Activated CD4-positive, alpha-beta memory T cell treated with anti-CD3 and anti-CD28 coated beads for 36 hours (primary cell): Measurements from ENCODE around the gene ATG5. TPM values are rescaled to one million over a fixed set of nuclear protein-coding genes. Genes with fewer than 3 reads are reported as not detected.
"Not testable (repeated sequence)": the region's sequence is repeated elsewhere in the genome, so short reads cannot be mapped to it uniquely, and the experiment has no call there.

Source experiments
- CTCF ChIA-PET: fragments of 350-600 bp; sonication (Branson Sonifier 250); formaldehyde crosslinking; loops from one replicate; lab custom pipeline; 2021; ENCODE audit warnings: antibody characterized with exemption, inconsistent platforms; lab: Charles Lee
- POLR2A ChIA-PET: fragments of 350-600 bp; sonication (Branson Sonifier 250); formaldehyde crosslinking; loops from one replicate; lab custom pipeline; 2021; ENCODE audit warnings: antibody characterized with exemption; lab: Charles Lee
- DNase-seq: peaks from one replicate; pipeline ENCODE4 v3.0.0-alpha.2; 2020
- H3K27ac Mint-ChIP-seq: one replicate; pipeline ENCODE4 v1.8.0; 2021; ENCODE audit warnings: mixed read lengths
- H3K27me3 Mint-ChIP-seq: one replicate; pipeline ENCODE4 v1.8.0; 2021; ENCODE audit warnings: mixed read lengths
- H3K36me3 Mint-ChIP-seq: one replicate; pipeline ENCODE4 v1.8.0; 2021; ENCODE audit warnings: mixed read lengths
- H3K4me1 Mint-ChIP-seq: one replicate; pipeline ENCODE4 v1.8.0; 2021; ENCODE audit warnings: low read depth, mixed read lengths
- H3K4me3 Mint-ChIP-seq: one replicate; pipeline ENCODE4 v1.8.0; 2021; ENCODE audit warnings: mild to moderate bottlenecking, mixed read lengths
- H3K9me3 Mint-ChIP-seq: one replicate; pipeline ENCODE4 v1.8.0; 2021; ENCODE audit warnings: mixed read lengths
- intact Hi-C: fragments of 100-400 bp; cut with micrococcal nuclease; formaldehyde crosslinking; loops from one replicate; pipeline ENCODE4 v1.15.1; 2023
- total RNA-seq, 2 experiments: library from RNA; stranded (reverse); gene quantifications; one replicate each; pipeline ENCODE4 v1.2.3, GENCODE V29; 2021

The ATG5 gene
- total RNA-seq, 2 experiments from 2014 or later, result 29.2 TPM

GRCh38 chr6:106255306-106255705 lies 70.3 kb downstream of the ATG5 start:
- Mint-ChIP-seq H3K36me3 (peaks cover 4% of the 10 kb centered on the region), H3K4me3 (no peak overlapping the region), H3K9me3 (peaks cover 3% of the 10 kb centered on the region), H3K27ac (no peak overlapping the region), H3K4me1 (peaks cover 18% of the 10 kb centered on the region), H3K27me3 (no peaks in the 10 kb centered on the region)
- POLR2A ChIA-PET, result no interaction called here
- intact Hi-C loops, result no loop called here
- CTCF ChIA-PET, result no interaction called here
- DNase-seq, result no peak

GRCh38 chr6:106254636-106255035 lies 70.9 kb downstream of the ATG5 start:
- DNase-seq, result no peak
- ChIA-PET CTCF (no interaction called here), POLR2A (no interaction called here)
- no peak overlapping the region for H3K4me3 Mint-ChIP-seq
- intact Hi-C loops, result no loop called here
- H3K4me1 Mint-ChIP-seq, result peaks cover 21% of the 10 kb centered on the region
- peaks cover under 1% of the 10 kb centered on the region for H3K36me3 Mint-ChIP-seq
- H3K27ac Mint-ChIP-seq, result no peak overlapping the region
- no peaks in the 10 kb centered on the region for H3K27me3 Mint-ChIP-seq
- H3K9me3 Mint-ChIP-seq, result no peaks in the 10 kb centered on the region

- Mint-ChIP-seq H3K27me3 (no peaks in the 10 kb centered on the region), H3K27ac (no peak overlapping the region), H3K9me3 (no peaks in the 10 kb centered on the region), H3K36me3 (no peaks in the 10 kb centered on the region), H3K4me3 (no peak overlapping the region), H3K4me1 (peaks cover 23% of the 10 kb centered on the region)
- intact Hi-C loops, result no loop called here
- ChIA-PET CTCF (interaction anchor here (0.6 kb wide), 1 partner anchor 822 kb away, joined by 3 read pairs; no protein-coding TSS in a partner anchor), POLR2A (no interaction called here)
- DNase-seq, result no peak
Measured at GRCh38 chr6:106253731-106254130, 71.8 kb downstream of the ATG5 start.

- H3K36me3 Mint-ChIP-seq, result no peaks in the 10 kb centered on the region
Measured at GRCh38 chr6:106253172-106253571, 72.4 kb downstream of the ATG5 start.

GRCh38 chr6:106252687-106253086 lies 72.9 kb downstream of the ATG5 start:
- CTCF ChIA-PET, result no interaction called here
- intact Hi-C loops, result no loop called here

More at GRCh38 chr6:106253172-106253571, 72.4 kb downstream of the ATG5 start:
- H3K27ac Mint-ChIP-seq, result no peak overlapping the region
- H3K9me3 Mint-ChIP-seq, result no peaks in the 10 kb centered on the region
- H3K4me3 Mint-ChIP-seq, result no peak overlapping the region
- H3K4me1 Mint-ChIP-seq, result peaks cover 23% of the 10 kb centered on the region
- POLR2A ChIA-PET, result no interaction called here
- intact Hi-C loops, result no loop called here
- CTCF ChIA-PET, result interaction anchor here (0.6 kb wide), 1 partner anchor 822 kb away, joined by 3 read pairs; no protein-coding TSS in a partner anchor
- H3K27me3 Mint-ChIP-seq, result no peaks in the 10 kb centered on the region
- no peak for DNase-seq

GRCh38 chr6:106251531-106252255 lies 73.9 kb downstream of the ATG5 start:
- H3K27ac Mint-ChIP-seq, H3K9me3 Mint-ChIP-seq, intact Hi-C loops, H3K4me3 Mint-ChIP-seq, H3K27me3 Mint-ChIP-seq, DNase-seq, POLR2A ChIA-PET, CTCF ChIA-PET: not testable (repeated sequence)
- Mint-ChIP-seq H3K4me1 (peaks cover 35% of the 10 kb centered on the region), H3K36me3 (peaks cover 10% of the 10 kb centered on the region)

More at GRCh38 chr6:106252687-106253086, 72.9 kb downstream of the ATG5 start:
- POLR2A ChIA-PET, result no interaction called here
- Mint-ChIP-seq H3K4me3 (no peak overlapping the region), H3K4me1 (peaks cover 27% of the 10 kb centered on the region), H3K27me3 (no peaks in the 10 kb centered on the region), H3K36me3 (peaks cover 3% of the 10 kb centered on the region), H3K27ac (no peak overlapping the region), H3K9me3 (no peaks in the 10 kb centered on the region)
- no peak for DNase-seq

- ChIA-PET POLR2A (no interaction called here), CTCF (no interaction called here)
- peaks cover 10% of the 10 kb centered on the region for H3K36me3 Mint-ChIP-seq
- H3K4me1 Mint-ChIP-seq, result peaks cover 37% of the 10 kb centered on the region
- no peaks in the 10 kb centered on the region for H3K27me3 Mint-ChIP-seq
- intact Hi-C loops, result no loop called here
- H3K4me3 Mint-ChIP-seq, result no peak overlapping the region
- no peak overlapping the region for H3K27ac Mint-ChIP-seq
- no peaks in the 10 kb centered on the region for H3K9me3 Mint-ChIP-seq
- no peak for DNase-seq
Measured at GRCh38 chr6:106250953-106251352, 74.6 kb downstream of the ATG5 start.

GRCh38 chr6:106249658-106250057 lies 75.9 kb downstream of the ATG5 start:
- no peaks in the 10 kb centered on the region for H3K9me3 Mint-ChIP-seq
- no peak overlapping the region for H3K4me3 Mint-ChIP-seq
- peaks cover 41% of the 10 kb centered on the region for H3K4me1 Mint-ChIP-seq
- H3K27me3 Mint-ChIP-seq, result no peaks in the 10 kb centered on the region
- H3K36me3 Mint-ChIP-seq, result peaks cover 13% of the 10 kb centered on the region
- intact Hi-C loops, result loop anchor here (5.0 kb wide), 1 partner anchor 68 kb away; no protein-coding TSS in a partner anchor
- H3K27ac Mint-ChIP-seq, result no peak overlapping the region
- DNase-seq, result no peak
- CTCF ChIA-PET, result interaction anchor here (0.6 kb wide), 1 partner anchor 1186 kb away, joined by 3 read pairs; no protein-coding TSS in a partner anchor
- POLR2A ChIA-PET, result no interaction called here

GRCh38 chr6:106247733-106248132 lies 77.8 kb downstream of the ATG5 start:
- Mint-ChIP-seq H3K36me3 (peaks cover 23% of the 10 kb centered on the region), H3K4me1 (peaks cover 36% of the 10 kb centered on the region), H3K4me3 (no peak overlapping the region), H3K9me3 (no peaks in the 10 kb centered on the region), H3K27me3 (no peaks in the 10 kb centered on the region), H3K27ac (peak overlapping the region; percentile 79)
- CTCF ChIA-PET, result interaction anchor here (1.0 to 1.5 kb wide), 2 partner anchors 24 to 145 kb away, joined by 3 to 5 read pairs; no protein-coding TSS in a partner anchor
- POLR2A ChIA-PET, result no interaction called here
- DNase-seq, result peak; percentile 27
- intact Hi-C loops, result loop anchor here (2.0 to 5.0 kb wide), 3 partner anchors 25 to 70 kb away; no protein-coding TSS in a partner anchor

- no peaks in the 10 kb centered on the region for H3K27me3 Mint-ChIP-seq
- DNase-seq, result no peak
- CTCF ChIA-PET, result no interaction called here
- peaks cover 32% of the 10 kb centered on the region for H3K4me1 Mint-ChIP-seq
- intact Hi-C loops, result loop anchor here (2.0 to 5.0 kb wide), 3 partner anchors 26 to 70 kb away; no protein-coding TSS in a partner anchor
- H3K4me3 Mint-ChIP-seq, result no peak overlapping the region
- POLR2A ChIA-PET, result no interaction called here
- H3K27ac Mint-ChIP-seq, result peak overlapping the region; percentile 79
- H3K36me3 Mint-ChIP-seq, result peaks cover 25% of the 10 kb centered on the region
- no peaks in the 10 kb centered on the region for H3K9me3 Mint-ChIP-seq
Measured at GRCh38 chr6:106247293-106247692, 78.3 kb downstream of the ATG5 start.

- intact Hi-C loops, result loop anchor here (5.0 kb wide), 1 partner anchor 72 kb away; no protein-coding TSS in a partner anchor
- H3K27ac Mint-ChIP-seq, result no peak overlapping the region
- peaks cover 29% of the 10 kb centered on the region for H3K4me1 Mint-ChIP-seq
- ChIA-PET CTCF (interaction anchor here (0.6 kb wide), 1 partner anchor 150 kb away, joined by 3 read pairs; no protein-coding TSS in a partner anchor), POLR2A (no interaction called here)
- H3K36me3 Mint-ChIP-seq, result peaks cover 28% of the 10 kb centered on the region
- H3K27me3 Mint-ChIP-seq, result no peaks in the 10 kb centered on the region
- no peaks in the 10 kb centered on the region for H3K9me3 Mint-ChIP-seq
- DNase-seq, result no peak
- no peak overlapping the region for H3K4me3 Mint-ChIP-seq
Measured at GRCh38 chr6:106244931-106245330, 80.6 kb downstream of the ATG5 start.

- Mint-ChIP-seq H3K27me3 (no peaks in the 10 kb centered on the region), H3K27ac (no peak overlapping the region), H3K4me1 (peaks cover 25% of the 10 kb centered on the region), H3K9me3 (no peaks in the 10 kb centered on the region), H3K36me3 (peaks cover 28% of the 10 kb centered on the region), H3K4me3 (no peak overlapping the region)
- POLR2A ChIA-PET, result no interaction called here
- CTCF ChIA-PET, result interaction anchor here (0.6 kb wide), 1 partner anchor 150 kb away, joined by 3 read pairs; no protein-coding TSS in a partner anchor
- intact Hi-C loops, result no loop called here
- DNase-seq, result no peak
Measured at GRCh38 chr6:106244521-106244920, 81.0 kb downstream of the ATG5 start.
